ENCODE data around the gene WDFY4. TPM values are rescaled to one million over a fixed set of nuclear protein-coding genes. Genes with fewer than 3 reads are reported as not detected.

Gene WDFY4
- total and polyA plus RNA-seq, 2 donors (not counting 1 experiment from before 2014, with no cell fraction given) = 0.06 to 0.66 TPM

GRCh38 chr10:48938990-48939536 is 254.4 kb downstream of the WDFY4 start:
- no peak overlapping the region for H3K4me3 ChIP-seq (replicated peaks in 1 of 4; ENCODE audit: control extremely low read depth in 1 of 4, insufficient read depth in 1 of 4, low read depth in 3 of 4, low read length in 4 of 4)
- no peak overlapping the region for H3K27ac ChIP-seq (ENCODE audit: insufficient read depth, low read length)
- no peak overlapping the region for H2AFZ ChIP-seq (ENCODE audit: low read length)
- H3K27me3 ChIP-seq (ENCODE audit: control insufficient read depth, insufficient read depth, low read length) = peaks cover 2% of the 10 kb centered on the region
- no peak overlapping the region for H3K9ac ChIP-seq (ENCODE audit: insufficient read depth, low read length)
- H3K4me2 ChIP-seq (ENCODE audit: extremely low read depth, insufficient read depth, low read length) = no peak overlapping the region
- no peaks in the 10 kb centered on the region for H3K9me3 ChIP-seq (ENCODE audit: control insufficient read depth, insufficient read depth, low read depth, low read length)
- H3K36me3 ChIP-seq (ENCODE audit: control insufficient read depth, insufficient read depth, low read length) = no peaks in the 10 kb centered on the region
- H3K79me2 ChIP-seq (ENCODE audit: control insufficient read depth, insufficient read depth, low read length) = no peaks in the 10 kb centered on the region
- DNase-seq (ENCODE audit: low read depth in 2 of 2) = no peak
- H4K20me1 ChIP-seq (ENCODE audit: control insufficient read depth, extremely low read depth, insufficient read depth, low read length) = no peaks in the 10 kb centered on the region
- no peak for TF ChIP-seq CTCF (conservative IDR thresholded peaks at IDR 0.05 in 1 of 2, IDR thresholded peaks at IDR 0.05 in 1 of 2; ENCODE audit: low read depth in 1 of 2, low read length in 2 of 2)
- no peak for TF ChIP-seq EZH2 (IDR thresholded peaks at IDR 0.05; ENCODE audit: low read length, missing control alignments)
- H3K4me1 ChIP-seq (ENCODE audit: control insufficient read depth, extremely low read depth, insufficient read depth, low read length) = no peaks in the 10 kb centered on the region

GRCh38 chr10:48939790-48940325 is 255.2 kb downstream of the WDFY4 start, which contains the start of gene LRRC18:
Gene LRRC18, minus strand, starts transcription at chr10:48939840. Its CDS starts 25,685 bp downstream, at chr10:48914155.
- H4K20me1 ChIP-seq (ENCODE audit: control insufficient read depth, extremely low read depth, insufficient read depth, low read length) = no peaks in the 10 kb centered on the region
- DNase-seq (ENCODE audit: low read depth in 2 of 2) = no peak
- H2AFZ ChIP-seq (ENCODE audit: low read length) = no peak within 1 kb of the TSS
- TF ChIP-seq EZH2 (IDR thresholded peaks at IDR 0.05; ENCODE audit: low read length, missing control alignments) (no peak), CTCF (conservative IDR thresholded peaks at IDR 0.05 in 1 of 2, IDR thresholded peaks at IDR 0.05 in 1 of 2; ENCODE audit: low read depth in 1 of 2, low read length in 2 of 2) (no peak)
- no peaks in the 10 kb centered on the region for H3K79me2 ChIP-seq (ENCODE audit: control insufficient read depth, insufficient read depth, low read length)
- H3K27ac ChIP-seq (ENCODE audit: insufficient read depth, low read length) = no peak within 1 kb of the TSS
- no peak within 1 kb of the TSS for H3K4me3 ChIP-seq (replicated peaks in 1 of 4; ENCODE audit: control extremely low read depth in 1 of 4, insufficient read depth in 1 of 4, low read depth in 3 of 4, low read length in 4 of 4)
- no peaks in the 10 kb centered on the region for H3K4me1 ChIP-seq (ENCODE audit: control insufficient read depth, extremely low read depth, insufficient read depth, low read length)
- no peaks in the 10 kb centered on the region for H3K36me3 ChIP-seq (ENCODE audit: control insufficient read depth, insufficient read depth, low read length)
- no peaks in the 10 kb centered on the region for H3K9me3 ChIP-seq (ENCODE audit: control insufficient read depth, insufficient read depth, low read depth, low read length)
- no peak within 1 kb of the TSS for H3K4me2 ChIP-seq (ENCODE audit: extremely low read depth, insufficient read depth, low read length)
- no peaks in the 10 kb centered on the region for H3K27me3 ChIP-seq (ENCODE audit: control insufficient read depth, insufficient read depth, low read length)
- H3K9ac ChIP-seq (ENCODE audit: insufficient read depth, low read length) = no peak within 1 kb of the TSS

GRCh38 chr10:48940372-48940771 is 255.7 kb downstream of the WDFY4 start:
- no peaks in the 10 kb centered on the region for H3K36me3 ChIP-seq (ENCODE audit: control insufficient read depth, insufficient read depth, low read length)
- no peak overlapping the region for H3K4me3 ChIP-seq (replicated peaks in 1 of 4; ENCODE audit: control extremely low read depth in 1 of 4, insufficient read depth in 1 of 4, low read depth in 3 of 4, low read length in 4 of 4)
- H2AFZ ChIP-seq (ENCODE audit: low read length) = no peak overlapping the region
- H3K9me3 ChIP-seq (ENCODE audit: control insufficient read depth, insufficient read depth, low read depth, low read length) = no peaks in the 10 kb centered on the region
- H3K27ac ChIP-seq (ENCODE audit: insufficient read depth, low read length) = no peak overlapping the region
- no peak overlapping the region for H3K9ac ChIP-seq (ENCODE audit: insufficient read depth, low read length)
- H3K4me1 ChIP-seq (ENCODE audit: control insufficient read depth, extremely low read depth, insufficient read depth, low read length) = no peaks in the 10 kb centered on the region
- H3K79me2 ChIP-seq (ENCODE audit: control insufficient read depth, insufficient read depth, low read length) = no peaks in the 10 kb centered on the region
- H3K27me3 ChIP-seq (ENCODE audit: control insufficient read depth, insufficient read depth, low read length) = no peaks in the 10 kb centered on the region
- no peak for TF ChIP-seq CTCF (conservative IDR thresholded peaks at IDR 0.05 in 1 of 2, IDR thresholded peaks at IDR 0.05 in 1 of 2; ENCODE audit: low read depth in 1 of 2, low read length in 2 of 2)
- no peak for TF ChIP-seq EZH2 (IDR thresholded peaks at IDR 0.05; ENCODE audit: low read length, missing control alignments)
- DNase-seq (ENCODE audit: low read depth in 2 of 2) = no peak
- no peaks in the 10 kb centered on the region for H4K20me1 ChIP-seq (ENCODE audit: control insufficient read depth, extremely low read depth, insufficient read depth, low read length)
- no peak overlapping the region for H3K4me2 ChIP-seq (ENCODE audit: extremely low read depth, insufficient read depth, low read length)
